DMS153 treated with DMSO at 0.1 percent for 48 hours (cell line): ENCODE results near the gene ZMIZ1.
A peak's percentile ranks its signal among the peaks of the same experiment; 100 is the strongest.

Experiments used
- DNase-seq: peaks from one replicate; lab custom pipeline; 2025; ENCODE audit not compliant: unreplicated experiment; lab: John Stamatoyannopoulos, UW

ZMIZ1 gene

GRCh38 chr10:79200346-79200745 is 131.6 kb downstream of the ZMIZ1 start:
- no peak for DNase-seq

- no peak for DNase-seq
These were observed 132.9 kb downstream of the ZMIZ1 start for GRCh38 chr10:79201706-79202105.

- DNase-seq = no peak
These were observed 133.6 kb downstream of the ZMIZ1 start for GRCh38 chr10:79202188-79203013.

GRCh38 chr10:79203014-79203644 is 134.4 kb downstream of the ZMIZ1 start:
- no peak for DNase-seq

GRCh38 chr10:79203833-79204232 is 135.1 kb downstream of the ZMIZ1 start:
- DNase-seq = no peak

GRCh38 chr10:79206300-79207095 is 137.7 kb downstream of the ZMIZ1 start:
- no peak for DNase-seq

GRCh38 chr10:79207096-79207357 is 138.3 kb downstream of the ZMIZ1 start:
- no peak for DNase-seq

GRCh38 chr10:79207726-79208125 is 139.0 kb downstream of the ZMIZ1 start:
- DNase-seq = no peak

GRCh38 chr10:79208251-79208983 is 139.7 kb downstream of the ZMIZ1 start:
- no peak for DNase-seq

GRCh38 chr10:79209340-79209739 is 140.6 kb downstream of the ZMIZ1 start:
- DNase-seq = no peak

GRCh38 chr10:79209831-79210230 is 141.1 kb downstream of the ZMIZ1 start:
- no peak for DNase-seq

GRCh38 chr10:79210672-79211071 is 141.9 kb downstream of the ZMIZ1 start:
- no peak for DNase-seq

- DNase-seq = no peak
These were observed 142.8 kb downstream of the ZMIZ1 start for GRCh38 chr10:79211616-79212015.

GRCh38 chr10:79215531-79215930 is 146.8 kb downstream of the ZMIZ1 start:
- DNase-seq = no peak

- no peak for DNase-seq
These were observed 150.7 kb downstream of the ZMIZ1 start for GRCh38 chr10:79219322-79219957.

- DNase-seq = no peak
These were observed 151.5 kb downstream of the ZMIZ1 start for GRCh38 chr10:79220307-79220706.

GRCh38 chr10:79221110-79222051 is 152.6 kb downstream of the ZMIZ1 start:
- DNase-seq = peak; percentile 27

GRCh38 chr10:79222186-79222585 is 153.4 kb downstream of the ZMIZ1 start:
- no peak for DNase-seq

- DNase-seq = no peak
These were observed 154.6 kb downstream of the ZMIZ1 start for GRCh38 chr10:79223091-79224048.
